SW 1271 (cell line): ENCODE data around the gene PTP4A2.

ENCODE experiments used
- DNase-seq, 2 experiments: peaks; one replicate each; lab custom pipeline; 2025; lab: John Stamatoyannopoulos, UW

PTP4A2 gene

GRCh38 chr1:31885851-31886250, 52.3 kb downstream of the PTP4A2 start:
- DNase-seq = no peak

- DNase-seq = no peak
These were observed 54.7 kb downstream of the PTP4A2 start for GRCh38 chr1:31883357-31883942.

GRCh38 chr1:31881688-31882000, 56.5 kb downstream of the PTP4A2 start:
- DNase-seq = no peak

GRCh38 chr1:31880957-31881687, 57.0 kb downstream of the PTP4A2 start:
- no peak for DNase-seq

GRCh38 chr1:31879981-31880608, 58.1 kb downstream of the PTP4A2 start:
- no peak for DNase-seq

GRCh38 chr1:31878058-31878457, 60.1 kb downstream of the PTP4A2 start:
- no peak for DNase-seq

- no peak for DNase-seq
These were observed 60.6 kb downstream of the PTP4A2 start for GRCh38 chr1:31877544-31877943.

GRCh38 chr1:31875636-31876236, 62.4 kb downstream of the PTP4A2 start:
- no peak for DNase-seq

- no peak for DNase-seq
These were observed 63.2 kb downstream of the PTP4A2 start for GRCh38 chr1:31874942-31875341.

GRCh38 chr1:31872658-31873636, 65.2 kb downstream of the PTP4A2 start:
- no peak for DNase-seq

GRCh38 chr1:31871703-31872102, 66.5 kb downstream of the PTP4A2 start:
- no peak for DNase-seq

- no peak for DNase-seq
These were observed 68.0 kb downstream of the PTP4A2 start for GRCh38 chr1:31870086-31870736.

- DNase-seq = no peak
These were observed 68.7 kb downstream of the PTP4A2 start for GRCh38 chr1:31869449-31869848.

- DNase-seq = no peak
These were observed 69.3 kb downstream of the PTP4A2 start for GRCh38 chr1:31868862-31869261.

- DNase-seq = no peak
These were observed 70.6 kb downstream of the PTP4A2 start for GRCh38 chr1:31867546-31867945.

GRCh38 chr1:31866450-31867032, 71.6 kb downstream of the PTP4A2 start:
- DNase-seq = no peak

GRCh38 chr1:31865728-31866449, 72.3 kb downstream of the PTP4A2 start:
- DNase-seq = no peak

- no peak for DNase-seq
These were observed 76.1 kb downstream of the PTP4A2 start for GRCh38 chr1:31862071-31862470.

GRCh38 chr1:31861346-31861745, 76.8 kb downstream of the PTP4A2 start:
- no peak for DNase-seq

GRCh38 chr1:31860581-31860980, 77.6 kb downstream of the PTP4A2 start:
- no peak for DNase-seq
